Caki2 (cell line): ENCODE data around the gene PPIF. TPM values are rescaled to one million over a fixed set of nuclear protein-coding genes. Genes with fewer than 3 reads are reported as not detected.
"Not testable (repeated sequence)": the region's sequence is repeated elsewhere in the genome, so short reads cannot be mapped to it uniquely, and the experiment has no call there.

Source experiments
- DNase-seq: peaks from one replicate; pipeline ENCODE4 v3.0.0-alpha.2; 2015; ENCODE audit warnings: low read depth
- in situ Hi-C: cut with HindIII; loops from 2 replicates; pipeline ENCODE4 v1.10.0; 2016; ENCODE audit warnings: low sequenced_read_pairs, low pct_unique_long_range_greater_than_20kb, mixed read lengths
- total RNA-seq: library from RNA; depleted of rRNA; stranded (reverse); fragments of >200 nt; shearing (Covaris generic); gene quantifications from 2 replicates; pipeline ENCODE4 v1.2.3, GENCODE V29; 2014; ENCODE audit warnings: low replicate concordance

Gene PPIF
- total RNA-seq, 1 experiment from 2014 or later, result 124 TPM

DNA sequence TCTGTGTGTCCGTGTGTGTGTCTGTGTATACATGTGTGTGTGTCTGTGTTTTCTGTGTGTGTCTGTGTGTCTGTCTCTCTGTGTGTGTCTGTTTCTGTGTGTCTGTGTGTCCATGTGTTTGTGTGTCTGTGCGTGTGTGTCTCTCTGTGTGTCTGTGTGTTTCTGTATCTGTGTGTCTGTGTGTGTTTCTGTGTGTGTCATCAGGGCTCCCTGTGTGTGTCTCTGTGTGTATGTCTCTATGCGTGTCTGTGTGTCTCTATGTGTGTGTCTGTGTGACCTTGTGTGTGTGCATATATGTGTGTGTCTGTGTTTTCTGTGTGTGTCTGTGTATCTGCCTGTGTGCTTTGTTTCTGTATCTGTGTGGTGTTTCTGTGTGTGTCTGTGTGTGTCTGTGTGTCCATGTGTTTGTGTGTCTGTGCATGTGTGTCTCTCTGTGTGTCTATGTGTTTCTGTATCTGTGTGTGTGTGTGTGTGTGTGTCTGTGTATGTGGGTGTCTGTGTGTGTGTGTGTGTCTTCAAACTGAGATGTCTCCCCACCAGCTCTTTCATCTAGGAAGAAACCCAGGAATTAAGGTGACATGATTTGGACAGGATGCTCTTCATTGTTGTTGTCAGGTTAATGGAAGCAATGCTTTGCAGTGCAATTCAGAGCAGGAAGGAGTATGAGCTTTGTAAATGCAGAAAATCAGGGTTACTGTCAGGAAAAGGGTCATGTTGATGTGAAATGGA is 20.7 kb upstream of the PPIF start:
- in situ Hi-C loops, result no loop called here
- no peak for DNase-seq

DNA sequence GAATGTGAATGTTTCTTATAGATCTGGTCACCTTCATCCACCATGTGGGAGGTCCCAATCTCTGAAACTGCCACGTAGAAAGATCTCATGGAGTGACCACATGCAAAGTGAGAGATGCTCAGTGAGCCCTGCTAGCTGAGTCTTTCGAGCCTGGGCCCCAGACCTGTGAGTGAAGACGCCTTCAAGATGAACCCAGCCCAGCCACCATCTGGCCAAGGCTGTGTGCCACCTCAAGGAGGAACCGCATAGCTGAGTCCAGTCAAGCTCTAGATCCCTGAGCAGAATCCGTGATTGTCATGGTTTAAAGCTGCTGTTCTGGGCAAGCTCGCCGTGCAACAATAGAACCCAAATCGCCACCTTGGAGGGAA is 20.2 kb upstream of the PPIF start:
- in situ Hi-C loops, result no loop called here
- DNase-seq, result no peak

DNA sequence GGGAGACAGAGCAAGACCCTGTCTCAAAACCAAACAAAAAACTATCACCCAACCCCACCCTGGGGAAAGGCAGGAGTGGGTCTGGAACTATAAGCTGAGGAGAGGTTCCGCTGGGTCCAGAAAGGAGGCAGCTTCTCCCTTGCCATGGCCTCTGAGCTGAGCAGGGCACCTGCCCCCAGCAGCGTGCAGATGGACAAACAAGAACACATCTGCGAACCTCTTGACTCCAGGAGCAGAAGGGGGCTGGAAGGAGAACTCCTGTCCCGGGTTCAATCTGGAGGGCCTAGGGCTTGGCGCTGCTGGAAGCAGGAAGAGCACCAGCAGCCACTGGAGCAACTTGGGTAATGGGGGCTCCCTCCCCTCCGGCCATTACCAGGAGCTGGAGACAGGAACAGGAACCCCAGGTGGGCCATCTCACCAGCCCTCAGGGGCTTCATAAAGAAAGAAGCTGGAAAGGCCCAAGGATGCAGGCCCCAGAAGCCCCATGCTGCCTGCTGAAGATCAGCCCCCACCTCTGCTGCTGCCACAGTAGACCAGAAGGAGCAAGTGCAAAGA is 19.0 kb upstream of the PPIF start:
- DNase-seq, result no peak
- in situ Hi-C loops, result no loop called here

DNA sequence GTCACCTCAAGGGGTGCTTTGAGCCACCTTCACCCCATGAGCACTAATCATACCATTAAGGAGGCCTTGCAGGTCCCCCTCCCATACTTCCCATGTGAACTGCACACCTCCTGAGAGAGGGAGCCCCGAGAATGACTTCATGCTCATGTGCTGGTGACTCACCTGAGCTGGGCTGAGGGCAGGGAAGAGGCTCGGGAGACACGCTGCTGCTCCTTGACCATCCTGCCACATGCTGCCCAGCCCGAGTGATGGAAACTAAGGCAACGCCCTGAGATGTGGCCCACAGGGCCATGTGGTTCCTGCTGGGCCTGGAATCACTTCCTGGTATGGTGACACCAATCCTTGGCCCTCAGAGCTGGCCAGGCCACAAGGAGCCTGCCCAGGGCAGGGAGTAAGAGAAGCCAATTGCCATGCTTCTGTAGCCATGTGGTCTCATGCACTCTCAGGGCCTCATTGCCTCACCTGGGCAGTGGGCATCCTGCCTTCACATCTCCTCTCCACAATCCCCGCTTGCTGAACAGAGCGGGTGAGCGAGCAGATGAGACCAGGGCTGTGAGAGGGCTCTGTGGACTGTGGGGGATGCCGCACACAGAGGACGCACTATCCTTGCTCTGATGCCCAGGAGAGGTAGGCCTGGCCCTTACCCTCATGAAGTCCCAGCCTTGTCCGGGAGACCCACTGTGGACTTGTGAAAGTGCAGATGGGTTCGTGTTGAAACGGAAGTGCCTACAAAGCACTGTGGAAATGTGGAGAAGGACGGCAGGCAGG is 18.3 kb upstream of the PPIF start:
- in situ Hi-C loops, result no loop called here
- peak; percentile 89 for DNase-seq

DNA sequence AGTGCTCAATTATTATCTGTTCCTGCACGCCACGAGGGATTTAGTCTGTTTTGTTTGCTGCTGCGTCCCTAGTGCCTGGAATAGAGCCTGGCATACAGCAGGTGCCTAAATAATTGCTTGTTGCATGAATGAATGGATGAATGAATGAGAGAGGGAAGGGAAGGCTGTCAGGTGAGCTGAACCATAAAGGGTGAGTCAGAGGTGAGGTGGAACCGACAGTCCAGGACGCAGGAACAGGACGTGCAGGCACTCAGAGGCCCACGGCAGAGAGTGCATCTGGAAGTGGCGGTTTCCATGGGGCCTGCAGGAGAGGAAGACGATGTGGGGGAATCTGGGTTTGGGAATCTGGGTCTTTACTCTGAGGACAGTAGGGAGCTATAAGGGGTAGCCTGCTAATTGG is 17.7 kb upstream of the PPIF start:
- peak; percentile 74 for DNase-seq
- in situ Hi-C loops, result no loop called here

DNA sequence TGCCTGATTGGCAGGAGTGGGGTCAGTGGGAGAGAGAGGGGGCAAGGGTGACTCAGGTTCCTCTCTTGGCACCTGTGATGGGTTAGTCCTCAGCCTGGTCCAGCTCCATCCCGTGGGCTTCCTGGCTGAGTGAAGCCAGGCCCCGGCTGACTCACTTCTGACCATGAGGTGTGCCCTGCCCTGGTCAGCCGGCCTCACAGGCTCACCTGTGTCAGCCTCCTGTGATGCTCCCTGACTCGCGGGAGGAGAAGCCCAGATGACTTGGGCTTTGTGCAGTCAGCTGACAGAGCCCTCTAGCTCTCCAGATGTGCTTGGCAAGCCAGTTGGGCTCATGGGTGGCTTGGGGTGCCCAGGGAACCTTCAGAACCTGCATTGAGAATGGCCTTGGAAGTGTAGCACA is 16.0 kb upstream of the PPIF start:
- DNase-seq, result no peak
- in situ Hi-C loops, result no loop called here

DNA sequence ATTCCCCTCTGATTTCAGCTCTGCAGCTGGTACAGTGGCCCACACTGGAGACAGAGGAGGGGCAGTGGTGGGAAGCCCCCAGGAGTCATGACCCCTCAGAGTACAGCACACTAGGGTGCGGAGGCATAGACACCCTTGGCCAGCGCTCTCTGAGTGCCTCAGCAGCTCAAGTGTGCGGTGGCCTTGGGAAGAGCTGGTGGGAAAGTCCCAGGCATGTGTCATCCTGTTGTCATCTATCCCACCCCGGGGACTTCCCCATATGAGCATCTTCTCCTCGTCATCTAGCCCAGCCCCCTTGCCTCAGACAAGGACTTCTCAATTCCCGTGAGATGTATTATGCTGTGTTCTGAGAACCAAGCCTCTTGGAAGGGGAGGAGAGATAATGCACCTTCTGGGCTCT is 15.6 kb upstream of the PPIF start:
- DNase-seq, result peak; percentile 94
- in situ Hi-C loops, result no loop called here

DNA sequence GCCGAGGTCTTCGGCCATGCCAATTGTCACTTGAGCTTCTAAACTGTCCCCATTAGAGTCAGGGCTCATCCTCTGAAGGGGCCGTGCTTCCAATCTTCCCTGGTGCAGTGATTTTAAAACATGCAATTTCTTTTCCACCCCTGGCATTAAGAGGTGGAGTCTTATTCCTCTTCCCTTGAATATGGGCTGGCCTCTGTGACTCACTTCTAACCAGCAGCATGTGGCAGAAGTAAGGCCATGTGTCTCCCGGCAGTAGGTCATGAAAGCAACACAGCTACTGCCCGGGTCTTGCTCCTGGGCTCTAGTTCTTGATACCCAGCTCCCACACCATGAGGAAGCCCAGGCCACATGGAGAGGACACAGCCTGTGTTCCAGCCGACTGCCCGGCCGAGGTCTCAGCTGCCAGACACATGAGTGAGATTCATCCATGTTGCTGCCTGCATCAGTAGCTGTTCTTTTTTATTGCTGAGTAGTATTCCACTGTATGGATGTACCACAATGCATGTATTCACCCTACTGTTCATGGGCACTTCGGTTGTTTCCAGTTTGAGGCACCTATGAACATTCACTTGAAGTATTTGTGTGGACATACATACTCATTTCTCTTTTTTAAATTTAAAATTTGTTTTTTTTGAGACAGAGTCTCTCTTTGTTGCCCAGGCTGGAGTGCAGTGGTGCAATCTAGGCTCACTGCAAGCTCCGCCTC is 14.5 kb upstream of the PPIF start:
- DNase-seq, in situ Hi-C loops: not testable (repeated sequence)

DNA sequence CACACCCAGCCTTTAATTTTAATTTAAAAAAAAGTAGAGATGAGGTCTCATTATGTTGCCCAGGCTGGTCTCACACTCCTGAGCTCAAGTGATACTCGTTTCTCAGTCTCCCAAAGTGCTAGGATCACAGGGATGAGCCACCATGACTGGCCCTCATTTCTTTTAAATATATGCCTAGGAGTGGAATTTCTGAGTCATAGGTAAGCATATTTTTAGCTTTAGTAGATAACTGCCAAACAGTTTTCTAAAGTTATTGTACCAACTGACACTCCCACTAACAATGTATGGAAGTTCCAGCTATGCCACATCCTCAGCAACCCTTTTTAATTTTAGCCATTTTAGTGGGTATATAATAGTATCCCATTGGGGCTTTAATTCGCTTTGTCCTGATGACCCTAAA is 13.8 kb upstream of the PPIF start:
- in situ Hi-C loops, result no loop called here
- peak; percentile 49 for DNase-seq

DNA sequence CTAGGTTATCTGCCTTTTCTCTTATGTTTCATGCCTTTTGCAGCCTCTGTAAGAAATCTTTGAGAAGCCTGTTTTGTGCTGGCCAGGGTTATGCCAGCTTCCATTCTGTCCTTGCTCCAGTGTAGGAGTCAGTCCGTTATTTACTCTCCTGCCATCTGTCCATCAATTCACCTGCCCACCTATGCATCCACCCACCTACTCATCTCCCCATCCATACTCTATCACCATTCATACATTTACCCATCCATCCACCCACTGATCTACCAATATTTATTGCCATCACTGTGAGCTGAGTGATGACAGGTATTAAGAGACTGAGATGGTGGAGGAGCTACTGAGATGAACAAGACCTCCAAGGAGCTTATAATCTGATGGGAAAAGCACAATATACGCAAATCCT is 12.7 kb upstream of the PPIF start:
- DNase-seq, result no peak
- in situ Hi-C loops, result no loop called here

DNA sequence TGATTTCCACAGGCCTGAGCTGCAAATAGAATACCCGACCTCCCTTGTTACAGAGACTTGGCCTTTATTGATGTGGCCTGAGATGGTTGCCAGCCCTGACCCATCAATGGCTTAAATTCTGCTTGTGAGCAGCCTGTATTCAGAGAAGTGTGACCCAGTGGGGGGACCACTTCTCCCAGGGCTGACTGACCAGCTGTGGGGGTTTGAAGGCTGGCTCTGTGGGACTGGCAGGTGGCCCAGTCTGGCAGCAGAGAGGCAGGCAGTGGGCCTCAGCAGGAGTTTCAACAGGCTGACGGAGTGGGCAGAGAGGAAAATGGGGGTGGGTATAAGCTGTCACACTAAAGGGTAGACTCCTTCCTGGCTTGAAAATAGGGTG is 12.2 kb upstream of the PPIF start:
- in situ Hi-C loops, result no loop called here
- DNase-seq, result no peak

DNA sequence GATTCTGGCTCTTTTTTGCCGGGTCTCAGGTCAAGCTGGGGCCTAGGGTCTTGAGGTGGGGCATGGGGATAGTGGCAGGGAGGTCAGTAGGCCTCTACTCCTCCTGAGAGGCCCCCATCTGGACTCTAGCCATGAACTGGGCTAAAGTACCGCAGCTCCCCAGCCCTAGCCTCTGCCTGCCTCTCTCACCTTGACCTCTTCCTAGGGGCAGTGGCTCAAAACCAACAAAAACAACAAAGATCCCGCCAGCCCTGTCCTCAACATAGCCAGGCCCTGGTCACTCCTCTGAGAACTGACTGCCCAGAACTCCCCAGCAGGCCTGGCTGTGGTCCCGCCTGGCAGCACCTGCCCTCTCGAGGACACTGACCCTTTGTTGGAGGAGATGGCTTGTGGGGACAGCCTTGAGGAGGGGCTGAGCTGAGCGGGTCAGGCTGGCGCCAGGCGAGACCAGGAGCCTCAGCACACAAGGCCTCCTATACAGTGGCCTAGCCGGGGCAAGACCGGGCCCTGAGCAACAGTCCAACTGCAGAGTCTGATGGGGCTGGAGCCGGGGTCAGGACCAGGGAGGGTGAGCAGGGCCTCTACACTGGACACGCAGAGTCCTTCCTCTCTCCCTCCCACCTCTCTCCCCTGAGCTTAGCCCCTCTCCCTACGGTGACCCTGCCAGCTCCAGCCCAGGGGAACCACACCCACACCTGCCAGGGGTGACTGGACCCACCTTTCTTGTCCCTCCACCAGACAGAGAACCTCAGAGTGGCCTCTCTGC is 11.6 kb upstream of the PPIF start:
- in situ Hi-C loops, result no loop called here

DNA sequence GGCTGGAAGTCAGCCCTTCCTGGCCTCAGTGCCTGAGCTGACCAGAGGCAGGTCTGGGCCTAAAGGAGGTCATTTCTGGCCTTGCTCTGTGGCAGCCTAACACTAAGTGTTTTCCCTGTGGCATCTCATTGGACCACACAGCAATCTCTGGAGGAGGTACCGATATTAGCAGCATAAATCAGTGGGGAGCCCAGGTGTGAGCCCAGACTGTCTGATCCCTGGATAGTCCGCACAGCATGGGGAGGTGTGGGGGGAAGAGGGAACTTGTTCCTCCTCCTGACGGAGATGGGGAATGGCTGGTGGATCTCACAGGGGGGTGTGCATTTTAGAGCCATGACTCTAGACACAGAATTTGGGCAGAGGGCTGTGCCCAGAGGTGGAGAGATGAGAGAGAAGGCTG is 11.0 kb upstream of the PPIF start:
- no peak for DNase-seq
- in situ Hi-C loops, result no loop called here

More for the DNA sequence above, 11.6 kb upstream of the PPIF start:
- no peak for DNase-seq

DNA sequence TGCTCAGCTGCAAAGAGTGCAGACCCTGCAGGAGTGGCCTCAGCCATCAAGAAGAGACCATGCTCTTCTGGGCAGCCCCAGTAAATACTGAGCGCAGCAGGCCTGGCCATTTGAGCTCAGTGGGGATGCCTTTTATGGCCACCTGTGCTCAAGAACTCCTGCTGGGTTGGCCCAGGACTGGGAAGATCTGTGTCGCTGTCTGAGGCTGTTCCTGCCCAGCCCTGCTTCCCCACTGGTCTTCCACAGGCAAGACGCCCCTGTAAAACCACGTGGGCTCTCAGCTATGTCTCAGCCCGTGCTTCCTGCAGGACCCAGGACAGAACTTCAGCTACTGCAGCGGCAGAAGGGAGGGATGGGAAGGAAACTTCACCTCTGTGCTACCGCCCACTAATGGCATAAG is 10.5 kb upstream of the PPIF start:
- no peak for DNase-seq
- in situ Hi-C loops, result no loop called here

DNA sequence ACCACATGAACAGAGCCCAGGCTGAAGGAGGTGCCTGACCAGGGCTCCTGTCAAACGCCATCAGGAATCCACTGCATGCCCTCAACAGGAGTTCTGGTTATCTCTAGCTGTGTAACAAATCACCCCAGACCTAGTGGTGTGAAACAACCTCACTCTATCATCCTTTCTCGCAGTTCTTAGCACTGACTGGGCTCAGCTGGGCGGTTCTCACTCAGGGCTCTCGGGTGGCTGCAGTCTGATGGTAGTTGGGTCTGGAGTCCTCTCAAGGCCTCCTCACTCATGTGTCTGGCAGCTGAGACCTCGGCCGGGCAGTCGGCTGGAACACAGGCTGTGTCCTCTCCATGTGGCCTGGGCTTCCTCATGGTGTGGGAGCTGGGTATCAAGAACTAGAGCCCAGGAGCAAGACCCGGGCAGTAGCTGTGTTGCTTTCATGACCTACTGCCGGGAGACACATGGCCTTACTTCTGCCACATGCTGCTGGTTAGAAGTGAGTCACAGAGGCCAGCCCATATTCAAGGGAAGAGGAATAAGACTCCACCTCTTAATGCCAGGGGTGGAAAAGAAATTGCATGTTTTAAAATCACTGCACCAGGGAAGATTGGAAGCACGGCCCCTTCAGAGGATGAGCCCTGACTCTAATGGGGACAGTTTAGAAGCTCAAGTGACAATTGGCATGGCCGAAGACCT is 9.3 kb upstream of the PPIF start:
- DNase-seq, in situ Hi-C loops: not testable (repeated sequence)

DNA sequence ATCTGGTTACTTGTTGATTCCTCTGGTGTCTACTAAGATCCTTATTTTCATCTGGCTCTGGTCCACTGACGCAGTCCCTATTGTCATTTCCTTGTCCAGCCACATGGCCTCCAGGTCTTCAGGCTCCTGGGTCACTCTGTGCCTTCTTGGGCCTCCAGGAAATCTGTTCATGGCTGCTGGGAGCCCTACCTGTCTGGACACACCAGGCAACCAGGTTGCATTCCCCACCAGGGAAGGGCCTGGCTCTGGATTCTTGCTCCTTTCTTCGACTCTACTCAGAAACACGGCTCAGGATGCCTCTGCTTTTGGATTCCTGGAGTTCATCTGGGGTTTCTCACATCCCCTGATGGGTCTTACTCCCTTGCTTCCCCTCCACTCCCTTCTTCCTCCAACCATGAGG is 8.0 kb upstream of the PPIF start:
- no peak for DNase-seq
- in situ Hi-C loops, result no loop called here

DNA sequence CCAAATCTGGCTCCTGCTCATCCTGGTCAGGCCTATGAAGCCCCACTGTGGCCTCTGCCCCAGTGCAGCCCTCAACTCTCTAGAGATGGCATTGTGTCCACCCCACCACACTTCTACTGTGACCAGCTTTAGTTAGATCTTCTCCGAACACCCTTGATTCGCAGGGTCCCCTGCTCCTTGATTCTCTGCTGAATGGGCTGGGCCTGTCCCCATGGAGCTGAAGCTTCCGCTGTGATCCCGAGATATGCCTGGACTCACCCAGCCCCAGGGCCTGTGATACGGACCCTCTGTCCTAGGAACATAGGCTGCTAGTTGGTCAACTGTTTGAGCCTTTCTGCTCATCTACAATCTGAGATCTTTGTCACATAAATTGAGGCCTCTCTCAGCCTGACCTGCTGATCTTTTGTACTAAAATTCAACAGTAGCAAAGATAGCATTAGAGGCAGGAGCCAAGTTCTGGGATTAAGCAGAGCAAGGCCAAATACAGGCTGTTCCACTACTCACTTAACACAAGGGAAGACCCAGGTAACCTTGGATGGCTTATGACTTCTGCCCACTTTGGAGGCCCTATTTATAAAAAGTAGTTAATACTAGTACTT is 6.5 kb upstream of the PPIF start:
- in situ Hi-C loops, result no loop called here
- DNase-seq, result no peak
